Kidney glomerular epithelial cell (primary cell): ENCODE data around the gene MAP3K20.
A peak's percentile ranks its signal among the peaks of the same experiment; 100 is the strongest.
"Not testable (repeated sequence)": the region's sequence is repeated elsewhere in the genome, so short reads cannot be mapped to it uniquely, and the experiment has no call there.

ENCODE experiments used
- DNase-seq: peaks from one replicate; lab custom pipeline; 2025; lab: John Stamatoyannopoulos, UW

The MAP3K20 gene

GRCh38 chr2:173232956-173233744 is 157.5 kb downstream of the MAP3K20 start:
- DNase-seq: no peak

- no peak for DNase-seq
These were observed 160.5 kb downstream of the MAP3K20 start for GRCh38 chr2:173235947-173236803.

- DNase-seq: no peak
These were observed 162.7 kb downstream of the MAP3K20 start for GRCh38 chr2:173238385-173238784.

GRCh38 chr2:173238831-173239230 is 163.2 kb downstream of the MAP3K20 start:
- DNase-seq: no peak

GRCh38 chr2:173239644-173240043 is 164.0 kb downstream of the MAP3K20 start:
- DNase-seq: no peak

- no peak for DNase-seq
These were observed 164.4 kb downstream of the MAP3K20 start for GRCh38 chr2:173240083-173240482.

GRCh38 chr2:173241643-173242042 is 166.0 kb downstream of the MAP3K20 start:
- DNase-seq: no peak

- DNase-seq: no peak
These were observed 171.5 kb downstream of the MAP3K20 start for GRCh38 chr2:173247156-173247555.

- no peak for DNase-seq
These were observed 172.7 kb downstream of the MAP3K20 start for GRCh38 chr2:173248381-173248780.

GRCh38 chr2:173249661-173250641 is 174.3 kb downstream of the MAP3K20 start:
- DNase-seq: no peak

- no peak for DNase-seq
These were observed 175.6 kb downstream of the MAP3K20 start for GRCh38 chr2:173251225-173251624.

- DNase-seq: no peak
These were observed 176.9 kb downstream of the MAP3K20 start for GRCh38 chr2:173252581-173252980.

- DNase-seq: peak; percentile 6
These were observed 179.0 kb downstream of the MAP3K20 start for GRCh38 chr2:173254659-173255058.

- no peak for DNase-seq
These were observed 183.1 kb downstream of the MAP3K20 start for GRCh38 chr2:173258701-173259100.

GRCh38 chr2:173262356-173262755 is 186.7 kb downstream of the MAP3K20 start:
- not testable (repeated sequence) for DNase-seq

- DNase-seq: no peak
These were observed 188.5 kb downstream of the MAP3K20 start for GRCh38 chr2:173264151-173264550.

- no peak for DNase-seq
These were observed 189.1 kb downstream of the MAP3K20 start for GRCh38 chr2:173264603-173265366.

- DNase-seq: no peak
These were observed 195.5 kb downstream of the MAP3K20 start for GRCh38 chr2:173271135-173271534.

- DNase-seq: no peak
These were observed 196.2 kb downstream of the MAP3K20 start for GRCh38 chr2:173271825-173272224.

- no peak for DNase-seq
These were observed 197.2 kb downstream of the MAP3K20 start for GRCh38 chr2:173272849-173273248.
